ENCODE data around the gene ARID1B. TPM values are rescaled to one million over a fixed set of nuclear protein-coding genes. Genes with fewer than 3 reads are reported as not detected.

ARID1B gene
- total RNA-seq, 1 experiment from 2014 or later = 91.7 TPM

DNA sequence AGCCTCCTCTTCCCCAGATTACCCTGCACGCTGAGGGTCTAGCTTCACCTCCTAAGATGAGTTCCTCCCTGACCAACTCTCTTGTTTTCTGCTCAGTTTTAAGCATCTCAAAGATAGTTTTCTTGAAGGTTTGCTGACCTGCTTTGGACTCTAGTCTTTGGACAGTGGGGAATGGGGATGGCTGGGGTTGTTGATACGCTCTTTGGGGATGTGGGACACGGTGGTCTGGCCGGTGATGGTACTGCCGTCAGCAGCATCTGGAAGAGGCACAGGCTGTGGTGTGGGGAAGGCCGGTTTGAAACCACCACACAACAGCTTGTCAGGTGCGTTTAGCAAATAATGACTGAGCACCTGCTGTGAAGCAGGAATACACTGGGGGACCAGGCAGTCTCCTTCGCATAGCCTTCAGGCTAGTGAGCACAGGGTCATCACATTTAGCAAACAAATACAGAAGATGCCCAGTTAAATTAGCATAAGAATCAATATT, 452.0 kb downstream of the ARID1B start:
- Histone ChIP-seq H3K9me3 (ENCODE audit: control insufficient read depth, insufficient read depth, low read depth, low read length) (no peaks in the 10 kb centered on the region), H3K27me3 (ENCODE audit: control insufficient read depth, insufficient read depth, low read length) (no peaks in the 10 kb centered on the region), H3K27ac (ENCODE audit: low read length) (no peak overlapping the region), H3K4me3 (ENCODE audit: low read depth in 2 of 2, low read length in 2 of 2) (no peak overlapping the region), H3K4me1 (ENCODE audit: control insufficient read depth, insufficient read depth, low read length) (no peaks in the 10 kb centered on the region), H3K36me3 (ENCODE audit: control insufficient read depth, insufficient read depth, low read length) (no peaks in the 10 kb centered on the region)
- intact Hi-C loops (cut with micrococcal nuclease; ENCODE audit: unreplicated experiment) (loop anchor here (5.0 kb wide), 1 partner anchor 43 kb away; no protein-coding TSS in a partner anchor), in situ Hi-C loops (cut with HindIII; ENCODE audit: low pct_unique_long_range_greater_than_20kb, low sequenced_read_pairs) (no loop called here)
- BruUV-seq (replicated peaks) = no TSS peak
- ATAC-seq (no peak), DNase-seq (ENCODE audit: low read depth, low spot score) (no peak)
- TF ChIP-seq TCF7L2 (IDR thresholded peaks at IDR 0.05; ENCODE audit: low read depth, low read length) (no peak), SIN3A (IDR thresholded peaks at IDR 0.05; ENCODE audit: borderline replicate concordance, insufficient read depth, low read depth, low read length) (no peak), POLR2AphosphoS5 (IDR thresholded peaks at IDR 0.05; ENCODE audit: low read depth, low read length) (no peak)
- TF ChIP-seq, protein P1, sequence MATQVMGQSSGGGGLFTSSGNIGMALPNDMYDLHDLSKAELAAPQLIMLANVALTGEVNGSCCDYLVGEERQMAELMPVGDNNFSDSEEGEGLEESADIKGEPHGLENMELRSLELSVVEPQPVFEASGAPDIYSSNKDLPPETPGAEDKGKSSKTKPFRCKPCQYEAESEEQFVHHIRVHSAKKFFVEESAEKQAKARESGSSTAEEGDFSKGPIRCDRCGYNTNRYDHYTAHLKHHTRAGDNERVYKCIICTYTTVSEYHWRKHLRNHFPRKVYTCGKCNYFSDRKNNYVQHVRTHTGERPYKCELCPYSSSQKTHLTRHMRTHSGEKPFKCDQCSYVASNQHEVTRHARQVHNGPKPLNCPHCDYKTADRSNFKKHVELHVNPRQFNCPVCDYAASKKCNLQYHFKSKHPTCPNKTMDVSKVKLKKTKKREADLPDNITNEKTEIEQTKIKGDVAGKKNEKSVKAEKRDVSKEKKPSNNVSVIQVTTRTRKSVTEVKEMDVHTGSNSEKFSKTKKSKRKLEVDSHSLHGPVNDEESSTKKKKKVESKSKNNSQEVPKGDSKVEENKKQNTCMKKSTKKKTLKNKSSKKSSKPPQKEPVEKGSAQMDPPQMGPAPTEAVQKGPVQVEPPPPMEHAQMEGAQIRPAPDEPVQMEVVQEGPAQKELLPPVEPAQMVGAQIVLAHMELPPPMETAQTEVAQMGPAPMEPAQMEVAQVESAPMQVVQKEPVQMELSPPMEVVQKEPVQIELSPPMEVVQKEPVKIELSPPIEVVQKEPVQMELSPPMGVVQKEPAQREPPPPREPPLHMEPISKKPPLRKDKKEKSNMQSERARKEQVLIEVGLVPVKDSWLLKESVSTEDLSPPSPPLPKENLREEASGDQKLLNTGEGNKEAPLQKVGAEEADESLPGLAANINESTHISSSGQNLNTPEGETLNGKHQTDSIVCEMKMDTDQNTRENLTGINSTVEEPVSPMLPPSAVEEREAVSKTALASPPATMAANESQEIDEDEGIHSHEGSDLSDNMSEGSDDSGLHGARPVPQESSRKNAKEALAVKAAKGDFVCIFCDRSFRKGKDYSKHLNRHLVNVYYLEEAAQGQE (IDR thresholded peaks at IDR 0.05; ENCODE audit: insufficient read depth in 1 of 2, low read depth in 2 of 2, low read length in 1 of 2) = no peak
- TF ChIP-seq, protein P2, sequence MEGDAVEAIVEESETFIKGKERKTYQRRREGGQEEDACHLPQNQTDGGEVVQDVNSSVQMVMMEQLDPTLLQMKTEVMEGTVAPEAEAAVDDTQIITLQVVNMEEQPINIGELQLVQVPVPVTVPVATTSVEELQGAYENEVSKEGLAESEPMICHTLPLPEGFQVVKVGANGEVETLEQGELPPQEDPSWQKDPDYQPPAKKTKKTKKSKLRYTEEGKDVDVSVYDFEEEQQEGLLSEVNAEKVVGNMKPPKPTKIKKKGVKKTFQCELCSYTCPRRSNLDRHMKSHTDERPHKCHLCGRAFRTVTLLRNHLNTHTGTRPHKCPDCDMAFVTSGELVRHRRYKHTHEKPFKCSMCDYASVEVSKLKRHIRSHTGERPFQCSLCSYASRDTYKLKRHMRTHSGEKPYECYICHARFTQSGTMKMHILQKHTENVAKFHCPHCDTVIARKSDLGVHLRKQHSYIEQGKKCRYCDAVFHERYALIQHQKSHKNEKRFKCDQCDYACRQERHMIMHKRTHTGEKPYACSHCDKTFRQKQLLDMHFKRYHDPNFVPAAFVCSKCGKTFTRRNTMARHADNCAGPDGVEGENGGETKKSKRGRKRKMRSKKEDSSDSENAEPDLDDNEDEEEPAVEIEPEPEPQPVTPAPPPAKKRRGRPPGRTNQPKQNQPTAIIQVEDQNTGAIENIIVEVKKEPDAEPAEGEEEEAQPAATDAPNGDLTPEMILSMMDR (IDR thresholded peaks at IDR 0.05) = no peak
- ChIA-PET CTCF (no interaction called here), POLR2A (no interaction called here)

DNA sequence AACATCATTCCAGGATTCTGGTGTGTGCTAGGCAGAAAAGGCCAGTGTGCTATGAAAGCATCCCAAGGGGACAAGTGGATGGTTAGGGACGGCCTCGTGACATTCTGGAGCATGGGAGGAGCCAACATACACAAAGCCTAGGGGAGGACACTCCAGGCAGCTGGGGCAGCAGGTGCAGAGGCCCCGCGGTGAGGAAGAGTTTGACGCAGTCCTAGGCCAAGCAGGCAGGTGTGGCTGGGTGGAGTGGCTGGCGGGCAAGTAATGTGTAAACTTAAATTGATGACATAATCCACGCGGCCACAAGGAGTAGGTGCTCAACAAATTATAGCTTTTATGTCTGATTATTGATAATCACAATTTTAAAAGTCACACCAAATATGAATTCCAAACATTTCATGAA, 452.5 kb downstream of the ARID1B start:
- H3K4me3 ChIP-seq (ENCODE audit: low read depth in 2 of 2, low read length in 2 of 2) = no peak overlapping the region
- ChIA-PET CTCF (no interaction called here), POLR2A (no interaction called here)
- intact Hi-C loops (cut with micrococcal nuclease; ENCODE audit: unreplicated experiment) = loop anchor here (5.0 kb wide), 1 partner anchor 43 kb away; no protein-coding TSS in a partner anchor
- no peaks in the 10 kb centered on the region for H3K4me1 ChIP-seq (ENCODE audit: control insufficient read depth, insufficient read depth, low read length)
- no TSS peak for BruUV-seq (replicated peaks)
- no peak overlapping the region for H3K27ac ChIP-seq (ENCODE audit: low read length)
- TF ChIP-seq, protein P2 (IDR thresholded peaks at IDR 0.05) = no peak
- TF ChIP-seq SIN3A (IDR thresholded peaks at IDR 0.05; ENCODE audit: borderline replicate concordance, insufficient read depth, low read depth, low read length) (no peak), TCF7L2 (IDR thresholded peaks at IDR 0.05; ENCODE audit: low read depth, low read length) (no peak), POLR2AphosphoS5 (IDR thresholded peaks at IDR 0.05; ENCODE audit: low read depth, low read length) (no peak)
- TF ChIP-seq, protein P1 (IDR thresholded peaks at IDR 0.05; ENCODE audit: insufficient read depth in 1 of 2, low read depth in 2 of 2, low read length in 1 of 2) = no peak
- H3K27me3 ChIP-seq (ENCODE audit: control insufficient read depth, insufficient read depth, low read length) = no peaks in the 10 kb centered on the region
- no peaks in the 10 kb centered on the region for H3K9me3 ChIP-seq (ENCODE audit: control insufficient read depth, insufficient read depth, low read depth, low read length)
- DNase-seq (ENCODE audit: low read depth, low spot score) (no peak), ATAC-seq (no peak)
- H3K36me3 ChIP-seq (ENCODE audit: control insufficient read depth, insufficient read depth, low read length) = no peaks in the 10 kb centered on the region
- in situ Hi-C loops (cut with HindIII; ENCODE audit: low pct_unique_long_range_greater_than_20kb, low sequenced_read_pairs) = no loop called here
